Body of pancreas (tissue), 4 donors: ENCODE results near the gene PDE10A. TPM values are rescaled to one million over a fixed set of nuclear protein-coding genes. Genes with fewer than 3 reads are reported as not detected.
A peak's percentile ranks its signal among the peaks of the same experiment; 100 is the strongest.

ENCODE experiments used
- ATAC-seq: fragments of 150-250 bp; one replicate; pipeline ENCODE4 v1.9.1; 2016
- DNase-seq, 4 donors: peaks; one replicate each; pipeline ENCODE4 v3.0.0-alpha.2; 2019
- H3K27ac ChIP-seq, 4 donors: fragments of 200-600 bp; sonication (generic); 1 replicate in 3 of 4; 2 replicates in 1 of 4; pipeline versions ENCODE4 v1.5.1 to v1.6.1; 2016 to 2019; ENCODE audit warnings: mild to moderate bottlenecking in 1 of 4, mixed read lengths in 1 of 4, moderate library complexity in 1 of 4
- H3K27me3 ChIP-seq, 2 donors: fragments of 200-600 bp; sonication (generic); one replicate each; pipeline ENCODE4 v1.6.0; 2016; ENCODE audit warnings: mild to moderate bottlenecking in 1 of 2
- H3K36me3 ChIP-seq, 2 donors: fragments of 200-600 bp; sonication (generic); replicated peaks in 1 of 2; 2 replicates each; pipeline ENCODE4 v1.5.1; 2016; ENCODE audit warnings: low read depth in 2 of 2; ENCODE audit not compliant: insufficient read depth in 1 of 2
- H3K4me1 ChIP-seq: fragments of 200-600 bp; sonication (generic); one replicate; pipeline ENCODE4 v1.6.0; 2016
- H3K4me3 ChIP-seq, 2 donors: fragments of 200-600 bp; sonication (generic); 1 replicate in 1 of 2; 2 replicates in 1 of 2; pipeline ENCODE4 v1.5.1; 2016 to 2019
- H3K9me3 ChIP-seq, 3 donors: fragments of 200-600 bp; sonication (generic); 1 replicate in 2 of 3; 2 replicates in 1 of 3; pipeline ENCODE4 v1.5.1; 2016
- POLR2A ChIP-seq, 3 donors: fragments of 450-650 bp; IDR thresholded peaks; one replicate each; pipeline ENCODE4 v1.6.1; 2016; ENCODE audit warnings: antibody characterized with exemption in 3 of 3, mild to moderate bottlenecking in 2 of 3
- WGBS, 2 donors: methylation state at CpG; one replicate each; pipeline ENCODE4 v1.1.5; 2017; 5-methylcytosine and 5-hydroxymethylcytosine counted together
- intact Hi-C: fragments of 100-400 bp; cut with DNase I; formaldehyde crosslinking; loops from one replicate; pipeline ENCODE4 v1.15.1; 2023
- total RNA-seq, 2 donors: library from RNA; depleted of rRNA; stranded (reverse); fragments of >200 nt; gene quantifications; one replicate each; pipeline ENCODE4 v1.1.0, GENCODE V29; 2016
- TF ChIP-seq, protein P1 (sequence below), 7 experiments: fragments of 450-650 bp in 4 of 7; fragments of 200-600 bp in 3 of 7; sonication (generic) in 3 of 7; IDR thresholded peaks; one replicate each; pipeline ENCODE4 v1.5.1; 2016 to 2019; ENCODE audit warnings: antibody characterized with exemption in 7 of 7

The PDE10A gene
- total RNA-seq, 2 donors from 2014 or later, result 3.9 to 16.8 TPM

GRCh38 chr6:165663377-165663735, 315 bp upstream of the PDE10A start:
- H3K4me3 ChIP-seq, result no peak overlapping the region
- intact Hi-C loops, result no loop called here
- ATAC-seq (peak; percentile 28), DNase-seq (peak in 2 of 4 donors; percentile 31 to 33)
- 0% methylated on average over 13 to 22 of the region's 22 CpGs for WGBS, 2 donors
- no peak for TF ChIP-seq POLR2A (IDR thresholded peaks at IDR 0.05)
- TF ChIP-seq, protein P1, sequence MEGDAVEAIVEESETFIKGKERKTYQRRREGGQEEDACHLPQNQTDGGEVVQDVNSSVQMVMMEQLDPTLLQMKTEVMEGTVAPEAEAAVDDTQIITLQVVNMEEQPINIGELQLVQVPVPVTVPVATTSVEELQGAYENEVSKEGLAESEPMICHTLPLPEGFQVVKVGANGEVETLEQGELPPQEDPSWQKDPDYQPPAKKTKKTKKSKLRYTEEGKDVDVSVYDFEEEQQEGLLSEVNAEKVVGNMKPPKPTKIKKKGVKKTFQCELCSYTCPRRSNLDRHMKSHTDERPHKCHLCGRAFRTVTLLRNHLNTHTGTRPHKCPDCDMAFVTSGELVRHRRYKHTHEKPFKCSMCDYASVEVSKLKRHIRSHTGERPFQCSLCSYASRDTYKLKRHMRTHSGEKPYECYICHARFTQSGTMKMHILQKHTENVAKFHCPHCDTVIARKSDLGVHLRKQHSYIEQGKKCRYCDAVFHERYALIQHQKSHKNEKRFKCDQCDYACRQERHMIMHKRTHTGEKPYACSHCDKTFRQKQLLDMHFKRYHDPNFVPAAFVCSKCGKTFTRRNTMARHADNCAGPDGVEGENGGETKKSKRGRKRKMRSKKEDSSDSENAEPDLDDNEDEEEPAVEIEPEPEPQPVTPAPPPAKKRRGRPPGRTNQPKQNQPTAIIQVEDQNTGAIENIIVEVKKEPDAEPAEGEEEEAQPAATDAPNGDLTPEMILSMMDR (IDR thresholded peaks at IDR 0.05), result no peak
- H3K9me3 ChIP-seq, result no peaks in the 10 kb centered on the region
- H3K27me3 ChIP-seq, result peaks cover 0 to 33% of the 10 kb centered on the region in 2 donors
- no peaks in the 10 kb centered on the region for H3K36me3 ChIP-seq
- peaks cover 36% of the 10 kb centered on the region for H3K4me1 ChIP-seq
- H3K27ac ChIP-seq, result peak overlapping the region in 1 of 4 donors; percentile 30

- Histone ChIP-seq H3K4me3 (peak overlapping the region in 1 of 2 donors; percentile 17), H3K4me1 (peaks cover 36% of the 10 kb centered on the region), H3K9me3 (no peaks in the 10 kb centered on the region), H3K27ac (no peak overlapping the region), H3K36me3 (no peaks in the 10 kb centered on the region), H3K27me3 (peaks cover 0 to 33% of the 10 kb centered on the region in 2 donors)
- TF ChIP-seq POLR2A (IDR thresholded peaks at IDR 0.05), result no peak
- TF ChIP-seq, protein P1 (IDR thresholded peaks at IDR 0.05), result no peak
- intact Hi-C loops, result no loop called here
- DNase-seq (no peak), ATAC-seq (peak; percentile 22)
- WGBS, 2 donors, result 0 to 1% methylated on average over 31 to 85 of the region's 100 CpGs
Measured at GRCh38 chr6:165662041-165662748, 846 bp downstream of the PDE10A start.

- WGBS, 2 donors, result 0 to 4% methylated on average over 5 to 36 of the region's 36 CpGs
- peaks cover 36% of the 10 kb centered on the region for H3K4me1 ChIP-seq
- intact Hi-C loops, result no loop called here
- no peaks in the 10 kb centered on the region for H3K36me3 ChIP-seq
- ATAC-seq, result no peak
- TF ChIP-seq, protein P1 (IDR thresholded peaks at IDR 0.05), result no peak
- TF ChIP-seq POLR2A (IDR thresholded peaks at IDR 0.05), result no peak
- no peak for DNase-seq
- peaks cover 0 to 33% of the 10 kb centered on the region in 2 donors for H3K27me3 ChIP-seq
- H3K4me3 ChIP-seq, result no peak overlapping the region
- H3K27ac ChIP-seq, result no peak overlapping the region
- H3K9me3 ChIP-seq, result no peaks in the 10 kb centered on the region
Measured at GRCh38 chr6:165661664-165662025, 1.4 kb downstream of the PDE10A start.

DNA sequence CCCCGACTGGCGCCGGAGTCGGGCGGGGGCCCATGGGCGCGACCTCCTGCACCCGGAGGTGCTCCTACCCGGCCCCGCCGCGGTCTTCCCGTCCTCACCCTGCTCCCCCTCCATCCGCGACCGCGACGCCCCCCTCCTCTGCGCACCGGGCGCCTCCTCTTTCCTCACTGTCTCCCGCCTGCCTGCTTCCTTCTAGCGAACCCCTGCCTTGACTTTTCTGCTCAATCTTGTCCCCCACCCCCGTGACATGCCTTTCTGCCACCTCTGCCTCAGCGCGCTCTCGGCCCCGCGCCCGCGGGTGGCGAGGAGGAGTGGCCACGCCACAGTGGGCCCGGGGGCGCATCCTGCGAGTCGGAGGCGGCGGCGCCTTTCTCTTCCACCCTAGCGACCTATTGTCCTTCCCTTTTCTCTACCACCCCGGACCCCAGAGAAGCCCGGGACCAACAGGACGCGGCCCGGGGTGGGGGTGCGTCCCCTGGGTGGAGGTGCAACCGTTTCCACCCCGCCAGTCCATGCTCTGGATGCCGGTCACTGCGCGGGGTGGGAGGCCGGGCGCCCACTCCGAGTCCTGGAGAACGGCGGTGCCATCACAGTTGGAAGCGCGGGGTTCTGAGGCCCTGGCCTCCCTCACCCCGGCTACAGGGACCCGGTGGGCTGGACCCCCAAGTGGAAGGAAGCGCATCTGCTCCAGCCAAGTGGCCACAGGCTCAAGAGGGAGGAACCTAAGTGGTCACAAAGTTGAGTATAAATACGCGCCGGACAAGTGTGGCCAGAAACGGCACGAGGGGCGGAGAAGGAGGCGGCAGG, 2.0 kb downstream of the PDE10A start:
- no peak for ATAC-seq
- no peak for TF ChIP-seq POLR2A (IDR thresholded peaks at IDR 0.05)
- TF ChIP-seq, protein P1 (IDR thresholded peaks at IDR 0.05), result no peak
- Histone ChIP-seq H3K27me3 (peaks cover 0 to 33% of the 10 kb centered on the region in 2 donors), H3K4me1 (peaks cover 36% of the 10 kb centered on the region), H3K4me3 (peak overlapping the region in 1 of 2 donors; percentile 16), H3K36me3 (no peaks in the 10 kb centered on the region), H3K27ac (peak overlapping the region in 1 of 4 donors; percentile 36), H3K9me3 (no peaks in the 10 kb centered on the region)
- WGBS, 2 donors, result 1 to 3% methylated on average over 48 to 69 of the region's 69 CpGs
- intact Hi-C loops, result no loop called here
- DNase-seq, result no peak
